Kidney epithelial cell (primary cell): ENCODE results near the gene RAC2. TPM values are rescaled to one million over a fixed set of nuclear protein-coding genes. Genes with fewer than 3 reads are reported as not detected.

Experiments
- DNase-seq: peaks from one replicate; pipeline ENCODE4 v3.0.0-alpha.2; 2010; ENCODE audit warnings: low read depth
- H3K27me3 ChIP-seq: 2 replicates; pipeline ENCODE4 v1.6.0; 2011; ENCODE audit warnings: low read length; ENCODE audit not compliant: control insufficient read depth, insufficient read depth
- H3K36me3 ChIP-seq: 2 replicates; pipeline ENCODE4 v1.5.1; 2011; ENCODE audit warnings: low read length; ENCODE audit not compliant: control insufficient read depth, insufficient read depth
- H3K4me3 ChIP-seq: 2 replicates; pipeline ENCODE4 v1.5.1; 2011; ENCODE audit warnings: low read depth, mild to moderate bottlenecking, control low read depth, low read length
- total RNA-seq: library from RNA; depleted of rRNA; stranded (reverse); fragments of >200 nt; gene quantifications from 2 replicates; pipeline ENCODE4 v1.2.3, GENCODE V29; 2015
- TF ChIP-seq, protein P1 (sequence below): IDR thresholded peaks from 2 replicates; pipeline ENCODE4 v1.5.1; 2011; ENCODE audit warnings: mild to moderate bottlenecking, moderate library complexity, low read length, control low read depth, inconsistent platforms; ENCODE audit not compliant: insufficient read depth, poor library complexity, severe bottlenecking

RAC2 gene
- total RNA-seq, 1 donor from 2014 or later: 24.0 TPM

DNA sequence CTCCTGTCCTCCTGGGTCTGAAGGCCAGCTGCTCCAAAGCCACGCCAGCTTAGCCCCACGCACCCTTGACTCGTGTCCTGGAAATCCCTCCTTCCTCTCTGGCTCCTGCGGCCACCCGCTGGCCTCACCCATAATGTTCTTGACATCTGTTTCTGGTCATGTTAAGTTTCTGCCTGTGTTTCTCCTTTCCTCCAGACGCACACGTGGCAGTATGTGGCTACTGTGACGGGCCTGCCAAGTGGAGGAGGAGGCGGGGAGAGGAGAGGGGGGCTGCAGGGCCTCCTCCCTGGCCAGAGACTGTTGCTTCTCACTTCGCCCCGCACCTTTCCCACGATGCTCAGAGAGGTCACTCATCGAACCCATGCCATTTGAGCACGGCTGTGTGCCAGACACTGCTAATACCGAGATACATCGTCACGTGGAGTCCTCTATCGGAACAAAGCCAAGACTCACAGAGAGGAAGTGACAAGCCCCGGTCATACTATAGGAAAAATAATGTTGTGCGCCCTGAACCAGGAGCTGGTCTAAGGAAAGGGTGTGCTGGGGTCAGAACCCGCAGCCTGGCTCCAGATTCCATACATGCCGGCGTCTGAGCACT is 67.5 kb downstream of the RAC2 start:
- DNase-seq: no peak
- TF ChIP-seq, protein P1, sequence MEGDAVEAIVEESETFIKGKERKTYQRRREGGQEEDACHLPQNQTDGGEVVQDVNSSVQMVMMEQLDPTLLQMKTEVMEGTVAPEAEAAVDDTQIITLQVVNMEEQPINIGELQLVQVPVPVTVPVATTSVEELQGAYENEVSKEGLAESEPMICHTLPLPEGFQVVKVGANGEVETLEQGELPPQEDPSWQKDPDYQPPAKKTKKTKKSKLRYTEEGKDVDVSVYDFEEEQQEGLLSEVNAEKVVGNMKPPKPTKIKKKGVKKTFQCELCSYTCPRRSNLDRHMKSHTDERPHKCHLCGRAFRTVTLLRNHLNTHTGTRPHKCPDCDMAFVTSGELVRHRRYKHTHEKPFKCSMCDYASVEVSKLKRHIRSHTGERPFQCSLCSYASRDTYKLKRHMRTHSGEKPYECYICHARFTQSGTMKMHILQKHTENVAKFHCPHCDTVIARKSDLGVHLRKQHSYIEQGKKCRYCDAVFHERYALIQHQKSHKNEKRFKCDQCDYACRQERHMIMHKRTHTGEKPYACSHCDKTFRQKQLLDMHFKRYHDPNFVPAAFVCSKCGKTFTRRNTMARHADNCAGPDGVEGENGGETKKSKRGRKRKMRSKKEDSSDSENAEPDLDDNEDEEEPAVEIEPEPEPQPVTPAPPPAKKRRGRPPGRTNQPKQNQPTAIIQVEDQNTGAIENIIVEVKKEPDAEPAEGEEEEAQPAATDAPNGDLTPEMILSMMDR: no peak

DNA sequence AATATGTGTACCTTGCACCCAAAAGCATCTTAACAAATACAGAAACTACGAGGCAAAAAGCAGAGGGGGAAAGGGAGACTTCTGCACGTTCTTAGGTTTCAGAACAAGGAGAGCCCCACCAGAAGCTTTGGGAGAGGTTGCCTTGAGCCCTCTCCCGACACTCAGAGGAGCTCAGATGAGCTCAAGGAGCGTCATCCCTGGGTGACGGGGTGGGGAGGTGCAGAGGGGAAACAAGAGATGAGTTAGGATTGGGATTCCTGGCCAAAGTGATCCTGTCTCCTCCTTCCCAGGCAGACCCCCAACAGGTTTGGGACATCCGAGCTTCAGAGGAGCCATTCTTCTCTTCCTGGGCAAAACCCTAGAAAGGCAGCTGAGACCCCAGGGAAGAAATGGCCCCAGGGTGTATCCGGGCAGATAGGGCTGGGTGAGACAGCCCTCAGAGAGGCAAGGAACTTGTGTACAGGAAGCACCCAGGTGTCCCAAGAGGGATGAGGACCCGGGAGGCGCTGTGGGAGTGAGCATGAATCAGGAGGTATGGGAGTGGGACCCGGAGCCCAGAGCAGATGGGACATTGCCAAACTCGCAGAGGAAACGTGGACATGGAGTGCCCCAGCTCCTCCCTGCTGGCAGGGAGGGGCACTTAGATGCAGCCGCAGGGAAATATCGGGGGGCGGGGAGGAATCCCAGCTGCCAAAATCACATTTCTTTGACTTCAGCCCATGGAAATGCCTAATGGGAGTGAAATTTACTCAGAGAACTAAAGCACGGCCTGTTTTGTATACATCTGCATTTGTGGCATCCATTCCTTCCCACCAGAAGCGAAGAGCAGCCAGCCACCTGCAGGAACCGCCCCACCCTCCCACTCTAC is 68.4 kb downstream of the RAC2 start:
- no peak for DNase-seq
- no peak overlapping the region for H3K4me3 ChIP-seq
- TF ChIP-seq, protein P1: no peak
- H3K36me3 ChIP-seq: no peaks in the 10 kb centered on the region
- H3K27me3 ChIP-seq: peaks cover 9% of the 10 kb centered on the region

More for the DNA sequence above, 67.5 kb downstream of the RAC2 start:
- Histone ChIP-seq H3K4me3 (no peak overlapping the region), H3K36me3 (no peaks in the 10 kb centered on the region), H3K27me3 (peaks cover 9% of the 10 kb centered on the region)

Other genes starting within 250 kb of the RAC2 start
- 49.2 and 64.3 TPM in 2 replicates for gene TST, start 224.8 kb downstream of the RAC2 start, total RNA-seq
- gene MPST, start 224.5 kb downstream of the RAC2 start, total RNA-seq: 186 and 219 TPM in 2 replicates
- gene KCTD17, start 192.5 kb downstream of the RAC2 start, total RNA-seq: 32.9 and 35.3 TPM in 2 replicates
- gene TMPRSS6, start 134.6 kb downstream of the RAC2 start, total RNA-seq: not detected in 2 replicates
- 0.08 and 1.7 TPM in 2 replicates for gene IL2RB, start 94.4 kb downstream of the RAC2 start, total RNA-seq
- gene C1QTNF6, start 56.0 kb downstream of the RAC2 start, total RNA-seq: 5.1 and 5.5 TPM in 2 replicates
- gene SSTR3, start 31.8 kb downstream of the RAC2 start, total RNA-seq: not detected in 2 replicates
- not detected in 2 replicates for gene CYTH4, start 38.2 kb upstream of the RAC2 start, total RNA-seq
- gene ELFN2, start 183.2 kb upstream of the RAC2 start, total RNA-seq: 0.82 and 0.96 TPM in 2 replicates
- gene MFNG, start 242.1 kb upstream of the RAC2 start, total RNA-seq: 0.54 and 1.2 TPM in 2 replicates